SK-N-MC (cell line): ENCODE measurements around the gene KIF2B.

Source experiments
- EZH2 ChIP-seq: fragments of 200-600 bp; sonication (generic); IDR thresholded peaks from one replicate; pipeline ENCODE4 v1.6.1; 2017; ENCODE audit warnings: antibody characterized with exemption
- POLR2AphosphoS5 ChIP-seq: IDR thresholded peaks from 2 replicates; pipeline ENCODE4 v1.6.1; 2012; ENCODE audit warnings: mild to moderate bottlenecking, low read depth, low read length, borderline replicate concordance

GRCh38 chr17:53794875-53795274 lies 27.9 kb upstream of the KIF2B start:
- TF ChIP-seq POLR2AphosphoS5 (no peak), EZH2 (no peak)
